ENCODE data around the gene DCC.

DCC gene

GRCh38 chr18:52537261-52537660, 197.3 kb downstream of the DCC start:
- DNase-seq (ENCODE audit: low read depth), result no peak
- no peak for TF ChIP-seq CTCF (IDR thresholded peaks at IDR 0.05; ENCODE audit: low read length, missing control alignments)
- no peak overlapping the region for H3K4me3 ChIP-seq (replicated peaks; ENCODE audit: low read depth, low read length)

- no peak overlapping the region for H3K4me3 ChIP-seq (replicated peaks; ENCODE audit: low read depth, low read length)
- no peak for DNase-seq (ENCODE audit: low read depth)
- TF ChIP-seq CTCF (IDR thresholded peaks at IDR 0.05; ENCODE audit: low read length, missing control alignments), result no peak
Measured at GRCh38 chr18:52541056-52541455, 201.1 kb downstream of the DCC start.

GRCh38 chr18:52544086-52544485, 204.1 kb downstream of the DCC start:
- no peak for TF ChIP-seq CTCF (IDR thresholded peaks at IDR 0.05; ENCODE audit: low read length, missing control alignments)
- DNase-seq (ENCODE audit: low read depth), result no peak
- H3K4me3 ChIP-seq (replicated peaks; ENCODE audit: low read depth, low read length), result no peak overlapping the region

GRCh38 chr18:52546686-52547346, 206.8 kb downstream of the DCC start:
- no peak for TF ChIP-seq CTCF (IDR thresholded peaks at IDR 0.05; ENCODE audit: low read length, missing control alignments)
- no peak overlapping the region for H3K4me3 ChIP-seq (replicated peaks; ENCODE audit: low read depth, low read length)
- DNase-seq (ENCODE audit: low read depth), result no peak

- DNase-seq (ENCODE audit: low read depth), result no peak
- TF ChIP-seq CTCF (IDR thresholded peaks at IDR 0.05; ENCODE audit: low read length, missing control alignments), result no peak
- no peak overlapping the region for H3K4me3 ChIP-seq (replicated peaks; ENCODE audit: low read depth, low read length)
Measured at GRCh38 chr18:52553441-52553840, 213.4 kb downstream of the DCC start.

- DNase-seq (ENCODE audit: low read depth), result no peak
- H3K4me3 ChIP-seq (replicated peaks; ENCODE audit: low read depth, low read length), result no peak overlapping the region
- TF ChIP-seq CTCF (IDR thresholded peaks at IDR 0.05; ENCODE audit: low read length, missing control alignments), result no peak
Measured at GRCh38 chr18:52554180-52554579, 214.2 kb downstream of the DCC start.

- H3K4me3 ChIP-seq (replicated peaks; ENCODE audit: low read depth, low read length), result no peak overlapping the region
- TF ChIP-seq CTCF (IDR thresholded peaks at IDR 0.05; ENCODE audit: low read length, missing control alignments), result no peak
- DNase-seq (ENCODE audit: low read depth), result no peak
Measured at GRCh38 chr18:52567360-52567759, 227.4 kb downstream of the DCC start.
